HCT116 (cell line): ENCODE results near the gene NCAPG2.

ENCODE experiments used
- CBX3 ChIP-seq: IDR thresholded peaks from 2 replicates; pipeline ENCODE4 v1.6.1; 2012; ENCODE audit warnings: low read depth
- CEBPB ChIP-seq: IDR thresholded peaks from 2 replicates; pipeline ENCODE4 v1.6.1; 2012; ENCODE audit warnings: low read depth
- EZH2 ChIP-seq: fragments of 200-600 bp; sonication (generic); IDR thresholded peaks from 2 replicates; pipeline ENCODE4 v1.6.1; 2017; ENCODE audit warnings: antibody characterized with exemption, mixed run types
- EZH2phosphoT487 ChIP-seq: fragments of 200-600 bp; IDR thresholded peaks from 2 replicates; pipeline ENCODE4 v1.6.1; 2018; ENCODE audit warnings: antibody characterized with exemption, borderline replicate concordance
- JUND ChIP-seq: IDR thresholded peaks from 2 replicates; pipeline ENCODE4 v1.6.1; 2012
- POLR2A ChIP-seq: IDR thresholded peaks from 2 replicates; pipeline ENCODE4 v1.7.0; 2011; ENCODE audit warnings: borderline replicate concordance; ENCODE audit not compliant: insufficient read depth, insufficient read length; ENCODE audit errors: extremely low read depth
- POLR2AphosphoS5 ChIP-seq: IDR thresholded peaks from 2 replicates; pipeline ENCODE4 v1.6.1; 2011; ENCODE audit warnings: mild to moderate bottlenecking, low read depth, low read length, moderate library complexity
- RAD21 ChIP-seq: IDR thresholded peaks from 2 replicates; pipeline ENCODE4 v1.6.1; 2012; ENCODE audit warnings: low read depth, mild to moderate bottlenecking
- SIN3A ChIP-seq: IDR thresholded peaks from 2 replicates; pipeline ENCODE4 v1.6.1; 2012; ENCODE audit warnings: low read depth
- SP1 ChIP-seq: IDR thresholded peaks from 2 replicates; pipeline ENCODE4 v1.6.1; 2012; ENCODE audit warnings: low read depth
- YY1 ChIP-seq: IDR thresholded peaks from 2 replicates; pipeline ENCODE4 v1.6.1; 2011; ENCODE audit warnings: low read length, low read depth, moderate library complexity, mild to moderate bottlenecking; ENCODE audit not compliant: insufficient replicate concordance; ENCODE audit errors: extremely low read depth
- TF ChIP-seq, protein P1 (sequence below), 3 experiments: fragments of 200-600 bp in 1 of 3; sonication (generic) in 1 of 3; IDR thresholded peaks in 2 of 3; conservative IDR thresholded peaks in 1 of 3; 2 replicates each; pipeline ENCODE4 v1.5.1; 2012 to 2017; ENCODE audit warnings: low read depth in 2 of 3, low read length in 2 of 3, antibody characterized with exemption in 1 of 3, borderline replicate concordance in 1 of 3, control low read depth in 1 of 3, mild to moderate bottlenecking in 1 of 3, mixed read lengths in 1 of 3, mixed run types in 1 of 3, moderate library complexity in 1 of 3; ENCODE audit not compliant: insufficient read depth in 1 of 3
- TF ChIP-seq, protein P2 (sequence below): IDR thresholded peaks from 2 replicates; pipeline ENCODE4 v1.6.1; 2012; ENCODE audit warnings: low read depth
- TF ChIP-seq, protein P3 (sequence below): IDR thresholded peaks from 2 replicates; pipeline ENCODE4 v1.6.1; 2011; ENCODE audit warnings: mild to moderate bottlenecking, low read length, moderate library complexity; ENCODE audit not compliant: insufficient replicate concordance; ENCODE audit errors: extremely low read depth

DNA sequence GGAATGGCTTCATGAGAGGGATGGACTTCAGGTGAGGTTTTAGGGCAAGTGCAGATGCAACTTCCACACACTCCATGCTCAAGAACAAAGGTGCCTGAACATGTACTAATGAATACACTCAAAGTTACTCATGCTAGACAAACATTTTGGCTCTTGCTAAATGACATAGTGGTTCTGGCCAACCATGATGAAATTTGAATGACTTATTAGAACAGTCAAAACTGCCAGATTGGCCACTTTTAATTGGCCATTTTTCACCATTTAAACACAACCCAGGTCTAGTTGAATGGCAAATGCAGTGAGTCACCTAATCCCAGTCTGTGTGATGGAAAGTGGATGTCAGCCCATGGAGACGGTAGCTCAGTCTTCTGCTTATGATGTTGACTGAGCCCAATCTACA lies 112.1 kb downstream of the NCAPG2 start:
- TF ChIP-seq EZH2phosphoT487 (no peak), POLR2A (no peak), YY1 (no peak), SP1 (no peak), POLR2AphosphoS5 (no peak), EZH2 (no peak), RAD21 (no peak), JUND (no peak), CEBPB (no peak), SIN3A (no peak), CBX3 (no peak)
- TF ChIP-seq, protein P1, sequence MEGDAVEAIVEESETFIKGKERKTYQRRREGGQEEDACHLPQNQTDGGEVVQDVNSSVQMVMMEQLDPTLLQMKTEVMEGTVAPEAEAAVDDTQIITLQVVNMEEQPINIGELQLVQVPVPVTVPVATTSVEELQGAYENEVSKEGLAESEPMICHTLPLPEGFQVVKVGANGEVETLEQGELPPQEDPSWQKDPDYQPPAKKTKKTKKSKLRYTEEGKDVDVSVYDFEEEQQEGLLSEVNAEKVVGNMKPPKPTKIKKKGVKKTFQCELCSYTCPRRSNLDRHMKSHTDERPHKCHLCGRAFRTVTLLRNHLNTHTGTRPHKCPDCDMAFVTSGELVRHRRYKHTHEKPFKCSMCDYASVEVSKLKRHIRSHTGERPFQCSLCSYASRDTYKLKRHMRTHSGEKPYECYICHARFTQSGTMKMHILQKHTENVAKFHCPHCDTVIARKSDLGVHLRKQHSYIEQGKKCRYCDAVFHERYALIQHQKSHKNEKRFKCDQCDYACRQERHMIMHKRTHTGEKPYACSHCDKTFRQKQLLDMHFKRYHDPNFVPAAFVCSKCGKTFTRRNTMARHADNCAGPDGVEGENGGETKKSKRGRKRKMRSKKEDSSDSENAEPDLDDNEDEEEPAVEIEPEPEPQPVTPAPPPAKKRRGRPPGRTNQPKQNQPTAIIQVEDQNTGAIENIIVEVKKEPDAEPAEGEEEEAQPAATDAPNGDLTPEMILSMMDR (IDR thresholded peaks at IDR 0.05 in 2 of 3, conservative IDR thresholded peaks at IDR 0.05 in 1 of 3; ENCODE audit: borderline replicate concordance in 1 of 3, insufficient read depth in 1 of 3, low read depth in 2 of 3, low read length in 2 of 3) = no peak
- TF ChIP-seq, protein P2, sequence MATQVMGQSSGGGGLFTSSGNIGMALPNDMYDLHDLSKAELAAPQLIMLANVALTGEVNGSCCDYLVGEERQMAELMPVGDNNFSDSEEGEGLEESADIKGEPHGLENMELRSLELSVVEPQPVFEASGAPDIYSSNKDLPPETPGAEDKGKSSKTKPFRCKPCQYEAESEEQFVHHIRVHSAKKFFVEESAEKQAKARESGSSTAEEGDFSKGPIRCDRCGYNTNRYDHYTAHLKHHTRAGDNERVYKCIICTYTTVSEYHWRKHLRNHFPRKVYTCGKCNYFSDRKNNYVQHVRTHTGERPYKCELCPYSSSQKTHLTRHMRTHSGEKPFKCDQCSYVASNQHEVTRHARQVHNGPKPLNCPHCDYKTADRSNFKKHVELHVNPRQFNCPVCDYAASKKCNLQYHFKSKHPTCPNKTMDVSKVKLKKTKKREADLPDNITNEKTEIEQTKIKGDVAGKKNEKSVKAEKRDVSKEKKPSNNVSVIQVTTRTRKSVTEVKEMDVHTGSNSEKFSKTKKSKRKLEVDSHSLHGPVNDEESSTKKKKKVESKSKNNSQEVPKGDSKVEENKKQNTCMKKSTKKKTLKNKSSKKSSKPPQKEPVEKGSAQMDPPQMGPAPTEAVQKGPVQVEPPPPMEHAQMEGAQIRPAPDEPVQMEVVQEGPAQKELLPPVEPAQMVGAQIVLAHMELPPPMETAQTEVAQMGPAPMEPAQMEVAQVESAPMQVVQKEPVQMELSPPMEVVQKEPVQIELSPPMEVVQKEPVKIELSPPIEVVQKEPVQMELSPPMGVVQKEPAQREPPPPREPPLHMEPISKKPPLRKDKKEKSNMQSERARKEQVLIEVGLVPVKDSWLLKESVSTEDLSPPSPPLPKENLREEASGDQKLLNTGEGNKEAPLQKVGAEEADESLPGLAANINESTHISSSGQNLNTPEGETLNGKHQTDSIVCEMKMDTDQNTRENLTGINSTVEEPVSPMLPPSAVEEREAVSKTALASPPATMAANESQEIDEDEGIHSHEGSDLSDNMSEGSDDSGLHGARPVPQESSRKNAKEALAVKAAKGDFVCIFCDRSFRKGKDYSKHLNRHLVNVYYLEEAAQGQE = no peak
- TF ChIP-seq, protein P3, sequence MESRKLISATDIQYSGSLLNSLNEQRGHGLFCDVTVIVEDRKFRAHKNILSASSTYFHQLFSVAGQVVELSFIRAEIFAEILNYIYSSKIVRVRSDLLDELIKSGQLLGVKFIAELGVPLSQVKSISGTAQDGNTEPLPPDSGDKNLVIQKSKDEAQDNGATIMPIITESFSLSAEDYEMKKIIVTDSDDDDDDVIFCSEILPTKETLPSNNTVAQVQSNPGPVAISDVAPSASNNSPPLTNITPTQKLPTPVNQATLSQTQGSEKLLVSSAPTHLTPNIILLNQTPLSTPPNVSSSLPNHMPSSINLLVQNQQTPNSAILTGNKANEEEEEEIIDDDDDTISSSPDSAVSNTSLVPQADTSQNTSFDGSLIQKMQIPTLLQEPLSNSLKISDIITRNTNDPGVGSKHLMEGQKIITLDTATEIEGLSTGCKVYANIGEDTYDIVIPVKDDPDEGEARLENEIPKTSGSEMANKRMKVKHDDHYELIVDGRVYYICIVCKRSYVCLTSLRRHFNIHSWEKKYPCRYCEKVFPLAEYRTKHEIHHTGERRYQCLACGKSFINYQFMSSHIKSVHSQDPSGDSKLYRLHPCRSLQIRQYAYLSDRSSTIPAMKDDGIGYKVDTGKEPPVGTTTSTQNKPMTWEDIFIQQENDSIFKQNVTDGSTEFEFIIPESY = no peak
